ENCODE data around the gene S100Z. TPM values are rescaled to one million over a fixed set of nuclear protein-coding genes. Genes with fewer than 3 reads are reported as not detected.
A peak's percentile ranks its signal among the peaks of the same experiment; 100 is the strongest.

S100Z gene
- 1 to 10 TPM in 1 of 3 donors, under 1 TPM in 2; 0.60 to 3.3 (median 0.91) TPM for total RNA-seq
- 2.3 TPM for total RNA-seq (2013)

- no peak for TF ChIP-seq CTCF (IDR thresholded peaks at IDR 0.05)
- ATAC-seq (peak; percentile 44 to 61 (median 50)), DNase-seq (peak in 1 of 2 donors; percentile 58)
- peaks cover 27% of the 10 kb centered on the region for H3K4me1 ChIP-seq (ENCODE audit: control insufficient read depth, insufficient read depth, low read length)
- H3K4me3 Mint-ChIP-seq = peak within 1 kb of the TSS; percentile 64
- H3K9me3 ChIP-seq (ENCODE audit: control insufficient read depth, insufficient read depth, low read length) = no peaks in the 10 kb centered on the region
- no peaks in the 10 kb centered on the region for H3K36me3 ChIP-seq (ENCODE audit: control insufficient read depth, insufficient read depth, low read length)
- H3K27me3 Mint-ChIP-seq (ENCODE audit: low read depth in 2 of 2) = no peaks in the 10 kb centered on the region
- H3K9me3 Mint-ChIP-seq = no peaks in the 10 kb centered on the region
- no peaks in the 10 kb centered on the region for H3K36me3 Mint-ChIP-seq
- no peak within 1 kb of the TSS for H3K27ac ChIP-seq (ENCODE audit: low read length)
- peak within 1 kb of the TSS in 1 of 2 donors; percentile 63 for H3K27ac Mint-ChIP-seq
- H3K4me1 Mint-ChIP-seq = peaks cover 16 to 28% of the 10 kb centered on the region in 2 donors
- 50% methylated on average over 18 of the region's 18 CpGs for WGBS (ENCODE audit: insufficient coverage)
- intact Hi-C loops (cut with micrococcal nuclease) = no loop called here
- H3K27me3 ChIP-seq (ENCODE audit: control insufficient read depth, insufficient read depth, low read length) = no peaks in the 10 kb centered on the region
- H3K4me3 ChIP-seq (ENCODE audit: low read length) = no peak within 1 kb of the TSS
Measured at GRCh38 chr5:76849419-76850291, at the start of gene S100Z. Gene S100Z, plus strand, starts transcription at chr5:76850014. Its CDS starts 25,346 bp downstream, at chr5:76875360.

- no peak for TF ChIP-seq CTCF (IDR thresholded peaks at IDR 0.05)
- no peaks in the 10 kb centered on the region for H3K36me3 ChIP-seq (ENCODE audit: control insufficient read depth, insufficient read depth, low read length)
- ATAC-seq (no peak), DNase-seq (no peak)
- Mint-ChIP-seq H3K9me3 (no peaks in the 10 kb centered on the region), H3K4me1 (no peaks in the 10 kb centered on the region), H3K27me3 (ENCODE audit: low read depth in 2 of 2) (peaks cover 10 to 21% of the 10 kb centered on the region in 2 donors), H3K36me3 (no peaks in the 10 kb centered on the region), H3K4me3 (no peak overlapping the region), H3K27ac (no peak overlapping the region)
- no peaks in the 10 kb centered on the region for H3K4me1 ChIP-seq (ENCODE audit: control insufficient read depth, insufficient read depth, low read length)
- intact Hi-C loops (cut with micrococcal nuclease) = no loop called here
- H3K27ac ChIP-seq (ENCODE audit: low read length) = no peak overlapping the region
- H3K9me3 ChIP-seq (ENCODE audit: control insufficient read depth, insufficient read depth, low read length) = no peaks in the 10 kb centered on the region
- WGBS (ENCODE audit: insufficient coverage) = 100% methylated on average over 3 of the region's 3 CpGs
- no peak overlapping the region for H3K4me3 ChIP-seq (ENCODE audit: low read length)
- no peaks in the 10 kb centered on the region for H3K27me3 ChIP-seq (ENCODE audit: control insufficient read depth, insufficient read depth, low read length)
Measured at GRCh38 chr5:76800579-76800978, 49.2 kb upstream of the S100Z start.

GRCh38 chr5:76801159-76801802, 48.5 kb upstream of the S100Z start:
- Histone ChIP-seq H3K9me3 (ENCODE audit: control insufficient read depth, insufficient read depth, low read length) (no peaks in the 10 kb centered on the region), H3K27me3 (ENCODE audit: control insufficient read depth, insufficient read depth, low read length) (no peaks in the 10 kb centered on the region), H3K36me3 (ENCODE audit: control insufficient read depth, insufficient read depth, low read length) (no peaks in the 10 kb centered on the region), H3K27ac (ENCODE audit: low read length) (no peak overlapping the region), H3K4me3 (ENCODE audit: low read length) (no peak overlapping the region), H3K4me1 (ENCODE audit: control insufficient read depth, insufficient read depth, low read length) (no peaks in the 10 kb centered on the region)
- Mint-ChIP-seq H3K9me3 (no peaks in the 10 kb centered on the region), H3K36me3 (no peaks in the 10 kb centered on the region), H3K4me3 (no peak overlapping the region), H3K27me3 (ENCODE audit: low read depth in 2 of 2) (peaks cover 10 to 24% of the 10 kb centered on the region in 2 donors), H3K4me1 (no peaks in the 10 kb centered on the region), H3K27ac (no peak overlapping the region)
- DNase-seq = no peak
- intact Hi-C loops (cut with micrococcal nuclease) = no loop called here
- WGBS (ENCODE audit: insufficient coverage) = 93% methylated on average over 4 of the region's 4 CpGs
- no peak for ATAC-seq
- TF ChIP-seq CTCF (IDR thresholded peaks at IDR 0.05) = no peak

Data from natural killer cell (primary cell).